Uterus (tissue), 2 donors: Measurements from ENCODE around the gene MBD3L5.
"Not testable (repeated sequence)": the region's sequence is repeated elsewhere in the genome, so short reads cannot be mapped to it uniquely, and the experiment has no call there.

Source experiments
- POLR2A ChIP-seq, 2 donors: fragments of 450-650 bp; IDR thresholded peaks; one replicate each; pipeline ENCODE4 v1.6.1; 2016; ENCODE audit warnings: antibody characterized with exemption in 2 of 2, mild to moderate bottlenecking in 1 of 2, moderate library complexity in 1 of 2
- TF ChIP-seq, protein P1 (sequence below), 4 experiments: fragments of 200-600 bp in 2 of 4; fragments of 450-650 bp in 2 of 4; sonication (generic) in 2 of 4; IDR thresholded peaks; one replicate each; pipeline ENCODE4 v1.5.1; 2016 to 2019; ENCODE audit warnings: antibody characterized with exemption in 4 of 4, mild to moderate bottlenecking in 2 of 4, moderate library complexity in 1 of 4

DNA sequence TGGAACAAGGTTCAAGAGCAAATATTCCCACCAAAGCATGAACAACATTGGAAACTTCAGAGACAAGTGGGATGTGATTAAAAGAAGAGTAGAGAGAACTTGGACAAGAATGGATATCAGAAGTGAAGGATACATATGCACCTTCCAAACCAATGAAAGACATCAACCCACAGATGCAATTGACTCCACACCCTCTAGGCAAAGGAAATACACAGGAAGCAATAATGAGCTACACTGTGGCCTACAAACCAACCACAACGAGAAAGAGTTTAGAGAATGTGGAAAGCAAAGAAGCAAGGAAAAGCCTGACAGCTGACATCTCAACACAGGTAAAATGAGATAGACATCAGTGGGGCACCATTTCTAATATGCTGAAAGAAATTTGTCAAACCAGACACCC is 1.6 kb upstream of the MBD3L5 start:
- TF ChIP-seq, protein P1, sequence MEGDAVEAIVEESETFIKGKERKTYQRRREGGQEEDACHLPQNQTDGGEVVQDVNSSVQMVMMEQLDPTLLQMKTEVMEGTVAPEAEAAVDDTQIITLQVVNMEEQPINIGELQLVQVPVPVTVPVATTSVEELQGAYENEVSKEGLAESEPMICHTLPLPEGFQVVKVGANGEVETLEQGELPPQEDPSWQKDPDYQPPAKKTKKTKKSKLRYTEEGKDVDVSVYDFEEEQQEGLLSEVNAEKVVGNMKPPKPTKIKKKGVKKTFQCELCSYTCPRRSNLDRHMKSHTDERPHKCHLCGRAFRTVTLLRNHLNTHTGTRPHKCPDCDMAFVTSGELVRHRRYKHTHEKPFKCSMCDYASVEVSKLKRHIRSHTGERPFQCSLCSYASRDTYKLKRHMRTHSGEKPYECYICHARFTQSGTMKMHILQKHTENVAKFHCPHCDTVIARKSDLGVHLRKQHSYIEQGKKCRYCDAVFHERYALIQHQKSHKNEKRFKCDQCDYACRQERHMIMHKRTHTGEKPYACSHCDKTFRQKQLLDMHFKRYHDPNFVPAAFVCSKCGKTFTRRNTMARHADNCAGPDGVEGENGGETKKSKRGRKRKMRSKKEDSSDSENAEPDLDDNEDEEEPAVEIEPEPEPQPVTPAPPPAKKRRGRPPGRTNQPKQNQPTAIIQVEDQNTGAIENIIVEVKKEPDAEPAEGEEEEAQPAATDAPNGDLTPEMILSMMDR (IDR thresholded peaks at IDR 0.05): not testable (repeated sequence)
- TF ChIP-seq POLR2A (IDR thresholded peaks at IDR 0.05): not testable (repeated sequence)
